Mesendoderm (in vitro differentiated cells): ENCODE data around the gene TMIE.

ENCODE experiments used
- DNase-seq: peaks from one replicate; pipeline ENCODE4 v3.0.0; 2013
- H2AK5ac ChIP-seq: 2 replicates; pipeline ENCODE4 v1.6.1; 2013; ENCODE audit warnings: low read length, inconsistent platforms
- H2BK120ac ChIP-seq: 2 replicates; pipeline ENCODE4 v1.6.1; 2013; ENCODE audit warnings: low read depth, mild to moderate bottlenecking, low read length, moderate library complexity, mixed read lengths
- H2BK15ac ChIP-seq: replicated peaks from 2 replicates; pipeline ENCODE4 v1.6.1; 2013; ENCODE audit warnings: low read depth, mild to moderate bottlenecking, moderate library complexity
- H2BK5ac ChIP-seq: 2 replicates; pipeline ENCODE4 v1.6.1; 2013; ENCODE audit warnings: low read length, inconsistent platforms
- H3K18ac ChIP-seq: 2 replicates; pipeline ENCODE4 v1.6.1; 2013; ENCODE audit warnings: mild to moderate bottlenecking, low read length, mixed read lengths
- H3K23ac ChIP-seq: one replicate; pipeline ENCODE4 v1.6.1; 2013; ENCODE audit warnings: low read length
- H3K27ac ChIP-seq: 2 replicates; pipeline ENCODE4 v1.5.1; 2013; ENCODE audit warnings: low read depth, mild to moderate bottlenecking, inconsistent platforms, low read length, moderate library complexity
- H3K27me3 ChIP-seq: 2 replicates; pipeline ENCODE4 v1.6.1; 2013; ENCODE audit warnings: low read length, control low read depth, mild to moderate bottlenecking, inconsistent platforms; ENCODE audit not compliant: insufficient read depth, poor library complexity
- H3K36me3 ChIP-seq: 2 replicates; pipeline ENCODE4 v1.6.1; 2013; ENCODE audit warnings: low read length, inconsistent platforms; ENCODE audit not compliant: control insufficient read depth, insufficient read depth
- H3K4ac ChIP-seq: one replicate; pipeline ENCODE4 v1.6.1; 2013; ENCODE audit warnings: low read depth, mild to moderate bottlenecking, low read length, moderate library complexity
- H3K4me1 ChIP-seq: 2 replicates; pipeline ENCODE4 v1.6.1; 2013; ENCODE audit warnings: low read depth, low read length, inconsistent platforms; ENCODE audit not compliant: control insufficient read depth
- H3K4me2 ChIP-seq: 2 replicates; pipeline ENCODE4 v1.6.1; 2013; ENCODE audit warnings: low read length
- H3K4me3 ChIP-seq: 2 replicates; pipeline ENCODE4 v1.5.1; 2013; ENCODE audit warnings: mild to moderate bottlenecking, low read length
- H3K56ac ChIP-seq: one replicate; pipeline ENCODE4 v1.6.1; 2013; ENCODE audit warnings: low read length
- H3K79me1 ChIP-seq: 2 replicates; pipeline ENCODE4 v1.6.1; 2013; ENCODE audit warnings: low read length, inconsistent platforms
- H3K79me2 ChIP-seq: 2 replicates; pipeline ENCODE4 v1.6.1; 2013; ENCODE audit warnings: mild to moderate bottlenecking, low read length; ENCODE audit not compliant: control insufficient read depth, insufficient read depth
- H3K9ac ChIP-seq: 2 replicates; pipeline ENCODE4 v1.6.1; 2013; ENCODE audit warnings: low read length, inconsistent platforms
- H4K5ac ChIP-seq: one replicate; pipeline ENCODE4 v1.6.1; 2013; ENCODE audit warnings: low read length
- H4K8ac ChIP-seq: one replicate; pipeline ENCODE4 v1.6.1; 2013; ENCODE audit warnings: low read depth, mild to moderate bottlenecking, control low read depth, low read length, moderate library complexity
- WGBS: extraction: QIAGEN DNeasy Blood & Tissue Kit; methylation state at CpG from one replicate; pipeline ENCODE4 v1.1.7; 2013; ENCODE audit warnings: low lambda C conversion rate, missing lambda C conversion rate; ENCODE audit not compliant: insufficient coverage; ENCODE audit errors: extremely low coverage; 5-methylcytosine and 5-hydroxymethylcytosine counted together

Gene TMIE

GRCh38 chr3:46679681-46680080 lies 21.5 kb upstream of the TMIE start:
- H3K79me1 ChIP-seq, result no peaks in the 10 kb centered on the region
- H2BK120ac ChIP-seq, result no peak overlapping the region
- H2BK15ac ChIP-seq, result no peak overlapping the region
- no peaks in the 10 kb centered on the region for H3K79me2 ChIP-seq
- no peak overlapping the region for H3K27ac ChIP-seq
- DNase-seq, result no peak
- no peak overlapping the region for H3K4me2 ChIP-seq
- no peak overlapping the region for H3K4ac ChIP-seq
- H3K23ac ChIP-seq, result no peak overlapping the region
- no peak overlapping the region for H3K4me3 ChIP-seq
- H4K5ac ChIP-seq, result no peak overlapping the region
- H3K56ac ChIP-seq, result no peak overlapping the region
- H3K18ac ChIP-seq, result no peak overlapping the region
- no peak overlapping the region for H2BK5ac ChIP-seq
- no peaks in the 10 kb centered on the region for H3K4me1 ChIP-seq
- no peak overlapping the region for H4K8ac ChIP-seq
- no peaks in the 10 kb centered on the region for H3K36me3 ChIP-seq
- no peak overlapping the region for H2AK5ac ChIP-seq
- no CpG with 5 or more reads among the region's 5 CpGs for WGBS
- H3K9ac ChIP-seq, result no peak overlapping the region
- no peaks in the 10 kb centered on the region for H3K27me3 ChIP-seq

GRCh38 chr3:46680298-46680826 lies 20.8 kb upstream of the TMIE start:
- Histone ChIP-seq H3K4me1 (no peaks in the 10 kb centered on the region), H4K5ac (no peak overlapping the region), H2BK120ac (no peak overlapping the region), H3K4me3 (no peak overlapping the region), H4K8ac (no peak overlapping the region), H3K36me3 (no peaks in the 10 kb centered on the region), H3K4ac (no peak overlapping the region), H2BK5ac (no peak overlapping the region), H2AK5ac (no peak overlapping the region), H3K4me2 (no peak overlapping the region), H3K9ac (no peak overlapping the region), H3K79me2 (no peaks in the 10 kb centered on the region), H3K23ac (no peak overlapping the region), H3K56ac (no peak overlapping the region), H2BK15ac (no peak overlapping the region), H3K79me1 (no peaks in the 10 kb centered on the region), H3K18ac (no peak overlapping the region), H3K27me3 (no peaks in the 10 kb centered on the region), H3K27ac (no peak overlapping the region)
- WGBS, result no CpG with 5 or more reads among the region's 9 CpGs
- no peak for DNase-seq

- H3K79me1 ChIP-seq, result no peaks in the 10 kb centered on the region
- no peak overlapping the region for H3K27ac ChIP-seq
- H3K36me3 ChIP-seq, result no peaks in the 10 kb centered on the region
- no peak overlapping the region for H4K8ac ChIP-seq
- H2BK5ac ChIP-seq, result no peak overlapping the region
- H3K18ac ChIP-seq, result no peak overlapping the region
- no peak overlapping the region for H4K5ac ChIP-seq
- no peaks in the 10 kb centered on the region for H3K4me1 ChIP-seq
- no peak overlapping the region for H3K9ac ChIP-seq
- H3K4me2 ChIP-seq, result no peak overlapping the region
- H2AK5ac ChIP-seq, result no peak overlapping the region
- no peak overlapping the region for H3K4ac ChIP-seq
- no peak overlapping the region for H3K4me3 ChIP-seq
- no peak overlapping the region for H2BK120ac ChIP-seq
- no peak overlapping the region for H3K23ac ChIP-seq
- WGBS, result no CpG with 5 or more reads among the region's 10 CpGs
- DNase-seq, result no peak
- no peaks in the 10 kb centered on the region for H3K79me2 ChIP-seq
- H3K56ac ChIP-seq, result no peak overlapping the region
- H3K27me3 ChIP-seq, result no peaks in the 10 kb centered on the region
- H2BK15ac ChIP-seq, result no peak overlapping the region
These were observed 19.8 kb upstream of the TMIE start for GRCh38 chr3:46681387-46681786.

GRCh38 chr3:46681856-46682540 lies 19.2 kb upstream of the TMIE start:
- Histone ChIP-seq H3K18ac (no peak overlapping the region), H2AK5ac (no peak overlapping the region), H3K27me3 (no peaks in the 10 kb centered on the region), H3K4me1 (no peaks in the 10 kb centered on the region), H3K23ac (no peak overlapping the region), H2BK15ac (no peak overlapping the region), H2BK120ac (no peak overlapping the region), H3K27ac (no peak overlapping the region), H2BK5ac (no peak overlapping the region), H3K4ac (no peak overlapping the region), H3K4me2 (no peak overlapping the region), H3K79me1 (no peaks in the 10 kb centered on the region), H4K5ac (no peak overlapping the region), H3K9ac (no peak overlapping the region), H3K36me3 (no peaks in the 10 kb centered on the region), H3K79me2 (no peaks in the 10 kb centered on the region), H4K8ac (no peak overlapping the region), H3K56ac (no peak overlapping the region), H3K4me3 (no peak overlapping the region)
- WGBS, result no CpG with 5 or more reads among the region's 13 CpGs
- no peak for DNase-seq

GRCh38 chr3:46682974-46683373 lies 18.2 kb upstream of the TMIE start:
- WGBS, result no CpG with 5 or more reads among the region's 11 CpGs
- no peaks in the 10 kb centered on the region for H3K27me3 ChIP-seq
- DNase-seq, result no peak
- H3K4me2 ChIP-seq, result no peak overlapping the region
- H3K9ac ChIP-seq, result no peak overlapping the region
- H2BK5ac ChIP-seq, result no peak overlapping the region
- H2BK15ac ChIP-seq, result no peak overlapping the region
- H3K18ac ChIP-seq, result no peak overlapping the region
- no peaks in the 10 kb centered on the region for H3K4me1 ChIP-seq
- no peaks in the 10 kb centered on the region for H3K79me1 ChIP-seq
- H3K23ac ChIP-seq, result no peak overlapping the region
- no peaks in the 10 kb centered on the region for H3K36me3 ChIP-seq
- H3K56ac ChIP-seq, result no peak overlapping the region
- no peak overlapping the region for H3K4me3 ChIP-seq
- H2AK5ac ChIP-seq, result no peak overlapping the region
- no peak overlapping the region for H4K5ac ChIP-seq
- no peak overlapping the region for H2BK120ac ChIP-seq
- no peak overlapping the region for H4K8ac ChIP-seq
- no peak overlapping the region for H3K4ac ChIP-seq
- no peaks in the 10 kb centered on the region for H3K79me2 ChIP-seq
- no peak overlapping the region for H3K27ac ChIP-seq

GRCh38 chr3:46684891-46685290 lies 16.3 kb upstream of the TMIE start:
- Histone ChIP-seq H2AK5ac (no peak overlapping the region), H3K4me1 (no peaks in the 10 kb centered on the region), H3K79me1 (no peaks in the 10 kb centered on the region), H3K23ac (no peak overlapping the region), H3K4me2 (no peak overlapping the region), H3K36me3 (no peaks in the 10 kb centered on the region), H3K56ac (no peak overlapping the region), H2BK120ac (no peak overlapping the region), H2BK5ac (no peak overlapping the region), H3K9ac (no peak overlapping the region), H3K27me3 (no peaks in the 10 kb centered on the region), H3K4me3 (no peak overlapping the region), H3K4ac (no peak overlapping the region), H3K27ac (no peak overlapping the region), H3K18ac (no peak overlapping the region), H4K8ac (no peak overlapping the region), H2BK15ac (no peak overlapping the region), H3K79me2 (no peaks in the 10 kb centered on the region), H4K5ac (no peak overlapping the region)
- no CpG with 5 or more reads among the region's 2 CpGs for WGBS
- no peak for DNase-seq
